ENCODE measurements around the gene DNAJC5G.

- TF ChIP-seq EZH2 (IDR thresholded peaks at IDR 0.05; ENCODE audit: borderline replicate concordance, low read length): no peak
- TF ChIP-seq CTCF (conservative IDR thresholded peaks at IDR 0.05 in 1 of 2, IDR thresholded peaks at IDR 0.05 in 1 of 2; ENCODE audit: extremely low read depth in 1 of 2, insufficient read depth in 1 of 2, low read depth in 1 of 2, low read length in 2 of 2): no peak
These were observed 18.3 kb upstream of the DNAJC5G start for GRCh38 chr2:27256855-27257454.

All from mammary epithelial cell (primary cell).